EH (cell line): Measurements from ENCODE around the gene ARID3C.
"Not testable (repeated sequence)": the region's sequence is repeated elsewhere in the genome, so short reads cannot be mapped to it uniquely, and the experiment has no call there.

Experiments
- DNase-seq: peaks from one replicate; pipeline ENCODE4 v3.0.0-alpha.2; 2015; ENCODE audit warnings: low read depth

ARID3C gene

DNA sequence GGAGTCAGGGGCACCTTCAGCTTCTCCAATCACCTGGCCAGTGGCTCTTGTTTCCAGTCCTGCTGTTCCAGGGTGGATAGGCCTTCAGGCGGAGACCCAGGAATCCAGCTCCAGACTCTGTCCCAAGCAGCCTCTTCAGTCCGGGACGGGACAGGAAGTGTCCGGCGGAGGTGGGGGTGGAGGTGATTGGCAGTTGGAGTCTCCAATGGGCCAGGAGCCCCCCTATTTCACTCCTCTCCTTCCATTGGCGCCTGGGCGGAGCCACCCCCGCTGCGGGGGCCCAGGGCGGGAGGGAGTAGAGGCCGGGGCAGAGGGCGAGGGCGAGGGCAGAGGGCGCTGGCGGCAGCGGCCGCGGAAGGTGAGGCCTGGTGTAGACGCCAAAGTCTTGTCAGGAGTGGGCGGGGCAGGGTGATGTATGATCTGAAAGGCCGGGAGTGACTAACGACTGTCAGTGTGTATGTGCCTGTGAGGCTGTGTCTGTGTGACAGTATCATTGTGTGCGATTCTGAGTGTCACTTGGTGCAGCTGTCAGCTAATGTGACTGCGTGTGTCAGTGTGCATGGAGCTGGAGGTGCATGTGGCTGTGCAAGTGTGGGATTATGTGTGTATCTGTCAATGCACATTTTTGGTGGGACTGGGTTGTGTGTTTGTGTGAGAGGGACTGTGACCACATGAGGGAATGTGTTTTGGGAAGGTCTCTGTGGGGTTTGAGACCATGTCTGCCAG, 23.2 kb upstream of the ARID3C start, which contains the start of gene IL11RA:
TSS of gene IL11RA (plus strand) at position 310 of the 726 bp plus-strand sequence. CDS start 3,033 bp downstream, outside the sequence.
- peak; percentile 93 for DNase-seq

- DNase-seq, result peak; percentile 39
These were observed 22.5 kb upstream of the ARID3C start for GRCh38 chr9:34651321-34651720.

DNA sequence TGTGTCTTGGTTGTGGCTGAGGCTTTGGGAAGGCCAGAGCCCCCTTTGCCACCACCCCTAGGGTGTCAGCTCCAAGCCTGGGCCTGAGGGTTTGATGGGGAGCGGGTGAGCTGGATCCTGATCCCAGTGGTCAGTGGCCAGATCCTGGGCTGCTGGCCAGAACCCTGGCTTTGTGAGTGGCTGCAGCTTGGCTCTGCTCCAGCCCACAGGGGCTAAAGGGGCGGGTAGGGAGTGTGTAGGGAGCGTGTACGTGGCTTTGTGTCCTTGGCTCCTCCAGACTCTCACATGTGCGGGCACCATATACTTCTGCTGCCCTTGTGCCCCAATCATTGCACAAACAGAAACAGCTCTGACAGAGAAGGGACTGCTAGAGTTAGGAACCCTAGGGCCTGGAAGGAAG, 21.9 kb upstream of the ARID3C start:
- DNase-seq, result no peak

DNA sequence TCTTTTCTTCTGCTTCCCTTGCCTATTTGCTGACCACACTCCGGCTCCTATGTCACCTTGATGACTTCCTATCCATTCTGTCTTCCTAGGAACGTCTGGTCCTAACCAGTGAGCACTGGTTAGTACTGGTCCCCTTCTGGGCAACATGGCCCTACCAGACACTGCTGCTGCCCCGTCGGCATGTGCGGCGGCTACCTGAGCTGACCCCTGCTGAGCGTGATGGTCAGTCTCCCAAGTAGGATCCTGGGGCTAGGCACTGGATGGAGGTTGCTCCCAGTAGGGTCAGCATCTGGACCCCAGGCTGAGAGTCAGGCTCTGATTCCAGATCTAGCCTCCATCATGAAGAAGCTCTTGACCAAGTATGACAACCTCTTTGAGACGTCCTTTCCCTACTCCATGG, 19.8 kb upstream of the ARID3C start:
- no peak for DNase-seq

DNA sequence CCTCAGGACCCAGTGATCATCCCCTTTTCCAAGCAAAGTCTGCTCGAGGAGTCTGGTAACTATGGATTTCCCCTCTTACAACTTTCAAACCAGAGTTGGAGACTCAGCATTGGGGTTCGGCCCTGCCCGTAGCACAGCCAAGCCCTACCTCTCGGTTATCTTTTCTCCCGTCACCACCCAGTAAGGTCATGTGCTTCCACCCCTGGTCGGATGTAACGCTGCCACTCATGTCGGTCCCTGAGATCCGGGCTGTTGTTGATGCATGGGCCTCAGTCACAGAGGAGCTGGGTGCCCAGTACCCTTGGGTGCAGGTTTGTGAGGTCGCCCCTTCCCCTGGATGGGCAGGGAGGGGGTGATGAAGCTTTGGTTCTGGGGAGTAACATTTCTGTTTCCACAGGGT, 18.8 kb upstream of the ARID3C start:
- DNase-seq, result no peak

GRCh38 chr9:34647084-34647403, 18.2 kb upstream of the ARID3C start:
- no peak for DNase-seq

DNA sequence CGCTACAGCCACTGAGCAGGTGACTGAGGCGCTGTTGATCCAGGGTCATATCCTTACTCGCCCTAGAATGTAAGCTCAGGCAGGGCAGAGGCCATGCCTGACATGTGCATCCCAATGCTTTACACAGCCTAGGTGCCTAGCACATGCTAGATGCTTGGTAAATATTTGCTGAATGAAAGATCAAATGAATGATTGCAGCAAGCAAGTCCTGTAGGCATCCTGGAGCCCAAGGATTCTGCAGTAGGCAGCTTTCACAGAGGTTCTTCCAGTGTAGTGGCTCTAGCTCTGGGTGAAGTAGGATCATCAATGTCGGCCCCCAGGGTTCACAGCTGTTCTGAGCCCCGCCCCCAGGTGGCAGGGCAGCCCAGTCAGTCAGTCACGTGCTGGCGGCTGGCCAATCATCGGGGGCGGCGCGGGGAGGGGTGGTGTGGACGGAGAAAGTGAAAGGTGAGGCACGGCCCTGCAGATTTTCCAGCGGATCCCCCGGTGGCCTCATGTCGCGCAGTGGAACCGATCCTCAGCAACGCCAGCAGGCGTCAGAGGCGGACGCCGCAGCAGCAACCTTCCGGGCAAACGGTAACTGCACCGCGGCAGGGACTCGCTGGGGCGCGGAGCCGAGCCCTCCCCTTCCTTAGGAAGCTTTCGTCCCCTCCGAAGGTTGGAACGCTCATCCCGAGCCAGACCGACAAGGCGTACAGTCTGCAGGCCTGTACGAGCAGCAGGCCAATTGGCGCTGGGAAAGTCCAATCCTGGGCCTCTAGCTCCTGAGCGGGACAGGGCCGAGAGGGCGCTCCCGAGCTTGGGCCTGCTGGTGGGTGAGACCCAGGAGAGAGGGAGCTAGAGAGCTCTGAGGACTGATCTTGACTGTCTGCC, 17.6 kb upstream of the ARID3C start, which contains the start of gene GALT:
TSS of gene GALT (plus strand) at position 465 of the 873 bp plus-strand sequence. CDS start at position 495, 30 bp downstream.
- DNase-seq, result peak; percentile 86

GRCh38 chr9:34644766-34645314, 16.0 kb upstream of the ARID3C start:
- no peak for DNase-seq

GRCh38 chr9:34642679-34643078, 13.8 kb upstream of the ARID3C start:
- DNase-seq, result peak; percentile 35

DNA sequence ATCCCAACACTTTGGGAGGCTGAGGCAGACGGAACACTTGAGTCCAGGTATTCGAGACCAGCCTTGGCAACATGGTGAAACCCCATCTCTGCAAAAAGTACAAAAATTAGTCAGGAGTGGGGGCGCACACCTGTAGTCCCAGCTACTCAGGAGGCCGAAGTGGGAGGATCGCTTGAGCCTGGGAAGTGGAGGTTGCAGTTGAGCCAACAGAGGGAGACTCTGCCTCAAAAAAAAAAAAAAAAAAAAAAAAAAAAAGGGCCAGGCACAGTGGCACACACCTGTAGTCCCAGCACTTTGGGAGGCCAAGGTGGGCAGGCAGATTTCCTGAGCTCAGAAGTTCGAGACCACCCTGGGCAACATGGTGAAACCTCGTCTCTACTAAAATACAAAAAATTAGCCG, 10.5 kb upstream of the ARID3C start:
- not testable (repeated sequence) for DNase-seq

DNA sequence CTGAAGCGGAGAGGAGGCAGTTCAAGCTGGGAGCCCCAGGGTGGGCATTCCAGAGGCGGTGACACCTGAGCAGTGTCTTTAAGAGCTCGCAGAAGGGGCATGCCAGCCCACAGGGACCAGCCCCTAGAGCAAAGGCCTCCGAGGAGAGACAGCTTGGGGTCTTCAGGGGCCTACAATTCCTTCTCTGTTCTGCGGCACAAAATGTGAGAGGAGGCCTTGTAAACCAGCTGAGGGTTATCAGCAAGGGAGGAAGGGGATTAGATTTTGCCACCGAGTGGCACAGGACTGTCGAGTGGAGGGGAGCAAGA, 9.2 kb upstream of the ARID3C start:
- DNase-seq, result no peak

DNA sequence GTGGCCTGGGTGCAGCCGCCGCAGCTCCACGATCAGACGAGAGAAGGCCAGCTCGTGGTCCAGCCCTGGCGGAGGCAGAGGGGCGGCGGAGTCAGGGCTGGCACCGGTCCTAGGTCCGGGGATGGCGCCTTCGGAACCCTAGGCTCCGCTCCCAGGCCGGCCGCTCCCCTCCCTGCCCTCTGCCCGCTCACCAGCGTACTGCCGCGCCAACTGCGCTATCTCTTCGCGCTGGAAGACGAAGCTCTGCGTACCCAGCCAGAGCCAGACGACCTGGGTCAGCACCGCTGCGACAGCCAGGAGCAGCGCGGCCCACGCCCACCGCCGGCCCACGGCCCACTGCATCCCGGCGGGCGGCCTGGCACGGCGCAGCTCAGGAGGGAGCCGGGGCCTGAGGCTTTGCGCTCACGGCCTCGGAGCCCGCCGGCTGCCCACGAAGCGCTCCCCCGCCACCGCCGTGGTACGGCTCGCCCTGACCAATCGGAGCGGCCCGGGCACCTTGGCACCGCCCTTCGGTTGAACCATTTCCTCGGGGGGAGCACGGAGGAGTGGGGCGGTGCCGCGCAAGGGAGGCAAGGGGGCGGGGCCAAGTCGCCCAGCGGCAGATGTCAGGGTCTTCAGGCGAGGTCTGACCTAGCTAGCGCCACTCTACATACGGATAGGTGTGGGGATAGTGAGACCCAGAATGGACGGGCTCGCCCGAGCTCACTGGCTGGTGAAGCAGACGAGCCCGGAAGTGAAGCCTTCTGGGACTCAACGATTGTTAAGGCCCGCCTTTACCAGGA, 8.7 kb upstream of the ARID3C start, which contains the start of gene SIGMAR1:
TSS of gene SIGMAR1 (minus strand) at position 432 of the 782 bp plus-strand sequence. CDS start at position 342, 90 bp downstream.
- peak; percentile 88 for DNase-seq

GRCh38 chr9:34636791-34637355, 8.0 kb upstream of the ARID3C start:
- peak; percentile 59 for DNase-seq

DNA sequence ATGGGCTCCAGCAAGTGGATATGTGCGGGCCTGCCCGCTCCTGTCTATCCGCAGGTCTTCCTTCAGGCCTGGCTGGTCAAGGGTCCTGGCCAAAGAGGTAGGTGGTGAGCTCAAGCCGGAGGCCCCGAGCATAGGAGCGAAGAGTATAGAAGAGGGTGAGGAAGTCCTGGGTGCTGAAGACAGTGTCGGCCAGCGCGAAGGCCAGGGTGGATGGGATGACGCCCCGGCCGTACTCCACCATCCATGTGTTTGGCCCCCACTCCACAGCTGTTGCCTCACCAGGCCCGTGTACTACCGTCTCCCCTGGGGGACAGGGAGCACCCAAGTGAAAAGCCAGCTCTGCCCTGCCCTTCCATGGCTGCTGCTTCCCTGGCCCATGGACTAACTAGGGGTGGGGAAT, 6.7 kb upstream of the ARID3C start:
- DNase-seq, result no peak

- no peak for DNase-seq
These were observed 5.8 kb upstream of the ARID3C start for GRCh38 chr9:34634551-34635248.

DNA sequence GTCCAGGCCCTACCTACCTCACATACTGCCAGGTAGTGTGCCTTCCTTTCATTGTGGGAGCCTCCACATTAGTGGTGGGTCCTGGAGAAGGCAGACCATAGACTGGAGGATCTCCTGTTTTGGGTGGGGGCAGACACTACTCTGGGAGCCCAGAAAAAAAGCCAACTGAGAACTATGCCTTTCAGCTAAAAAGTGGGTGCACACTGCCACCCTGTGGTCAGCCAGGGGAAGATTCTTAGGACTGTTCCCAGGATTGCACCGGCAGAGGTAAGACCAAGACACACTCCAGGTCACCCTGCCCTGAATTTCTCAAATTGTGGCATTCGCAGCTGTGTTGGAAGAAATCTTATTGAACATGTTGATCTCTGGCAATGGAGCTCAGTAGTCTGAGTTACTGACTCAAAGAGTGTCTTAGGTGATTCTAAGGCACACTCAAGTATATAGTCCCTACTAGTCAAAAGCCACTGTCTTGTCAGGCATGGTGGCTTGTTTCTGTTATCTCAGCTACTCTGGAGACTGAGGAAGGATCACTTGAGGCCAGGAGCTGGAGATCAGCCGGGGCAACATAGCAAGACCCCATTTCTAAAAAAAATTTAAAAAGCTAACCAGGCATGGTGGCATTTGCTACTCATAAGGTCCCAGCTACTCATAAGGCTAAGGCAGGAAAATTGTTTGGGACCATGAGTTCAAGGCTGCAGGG, 5.1 kb upstream of the ARID3C start:
- DNase-seq, result peak; percentile 73

GRCh38 chr9:34633166-34633565, 4.3 kb upstream of the ARID3C start:
- no peak for DNase-seq

DNA sequence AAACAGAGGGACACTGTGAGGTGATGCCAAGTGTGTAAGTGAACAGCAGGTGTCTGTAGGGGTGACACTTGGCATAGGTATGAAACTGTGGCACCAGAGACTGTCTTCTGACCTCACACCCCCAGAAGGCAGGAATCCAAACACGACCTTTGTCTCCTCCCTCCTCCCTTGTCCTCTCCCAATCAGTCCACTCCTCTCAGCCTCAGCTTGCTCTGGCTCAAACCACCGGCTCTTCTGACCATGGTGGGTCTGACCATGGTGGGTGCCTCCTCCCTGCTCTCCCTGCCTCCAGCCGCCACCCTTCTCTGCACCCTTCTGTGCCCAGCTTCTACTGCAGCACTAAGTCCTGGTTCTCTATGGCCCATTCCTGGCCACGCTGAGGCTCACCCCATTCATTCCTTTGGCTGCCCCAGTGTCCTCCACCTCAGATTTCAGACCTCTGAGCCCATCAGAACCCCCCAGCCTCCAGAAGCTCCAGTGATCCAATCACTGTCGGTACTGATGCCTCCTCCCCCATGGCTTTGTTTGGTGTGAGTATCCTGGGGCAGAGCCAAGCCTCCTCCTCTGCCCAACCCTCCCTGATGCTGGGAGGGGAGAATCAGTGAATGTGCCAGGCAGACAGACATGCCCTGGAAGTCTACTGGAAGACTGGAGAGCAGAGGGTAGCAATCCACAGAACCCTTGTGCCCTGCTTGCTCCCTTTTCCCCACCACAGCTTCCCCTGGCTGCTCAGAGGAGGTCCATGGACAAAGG, 1.7 kb upstream of the ARID3C start:
- DNase-seq, result no peak

DNA sequence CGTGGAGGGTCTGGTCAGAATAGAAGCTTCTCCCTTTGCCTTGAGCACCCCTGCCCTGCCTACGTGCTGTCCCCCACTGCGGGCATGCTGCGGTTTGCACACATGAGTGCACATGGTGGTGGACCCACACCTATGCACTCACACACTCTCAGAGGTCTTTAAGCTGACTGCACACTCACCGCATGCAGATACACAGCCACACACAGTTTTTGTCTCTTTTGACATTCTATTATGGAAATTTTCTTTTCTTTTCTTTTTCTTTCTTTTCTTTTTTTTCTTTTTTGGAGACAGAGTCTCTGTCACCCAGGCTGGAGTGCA, 584 bp upstream of the ARID3C start:
- DNase-seq, result no peak
